ENCODE measurements around the gene GNPDA1. TPM values are rescaled to one million over a fixed set of nuclear protein-coding genes. Genes with fewer than 3 reads are reported as not detected.

GNPDA1 gene
- total and polyA plus RNA-seq, 9 of the 15 experiments (the other 6 are each of a cell fraction or from before 2014, with no cell fraction given): 14.1 to 145 (median 52.2) TPM

- TF ChIP-seq MGA (IDR thresholded peaks at IDR 0.05) (no peak; the same call in 1 of the 2 replicates), PHF20 (IDR thresholded peaks at IDR 0.05; ENCODE audit: partially characterized antibody) (peak; percentile 81), SMARCA4 (IDR thresholded peaks at IDR 0.05) (peak; percentile 35; the same call in 1 of the 2 replicates), HDAC2 (IDR thresholded peaks at IDR 0.05) (peak; percentile 87), FOXK2 (conservative IDR thresholded peaks at IDR 0.05 in 1 of 2, IDR thresholded peaks at IDR 0.05 in 1 of 2; ENCODE audit: low read depth in 2 of 2) (peak; percentile 88 to 91), MAFG (tag; conservative IDR thresholded peaks at IDR 0.05) (peak; percentile 40), LEF1 (IDR thresholded peaks at IDR 0.05) (peak; percentile 44; the same call in 1 of the 2 replicates), SPI1 (IDR thresholded peaks at IDR 0.05; ENCODE audit: borderline replicate concordance, low read depth, low read length) (peak; percentile 30; the same call in 1 of the 2 replicates), SRSF7 (optimal IDR thresholded peaks at IDR 0.05; ENCODE audit: low read depth, low read length) (no peak), ZBTB7A (IDR thresholded peaks at IDR 0.05; ENCODE audit: borderline replicate concordance, control insufficient read depth, low read depth, low read length) (peak; percentile 72; the same call in 1 of the 2 replicates), CBX3 (IDR thresholded peaks at IDR 0.05; ENCODE audit: borderline replicate concordance in 1 of 2, low read length in 2 of 2) (peak in 1 of 2 experiments; percentile 74; a peak in 1 of 3 replicates), JUN (IDR thresholded peaks at IDR 0.05; ENCODE audit: borderline replicate concordance, low read depth, low read length) (0 out of 2 replicates have a peak, but pooled peaks have one; percentile 37), JUN (CRISPR knock-in tag; IDR thresholded peaks at IDR 0.05; ENCODE audit: borderline replicate concordance) (no peak), CTCF (IDR thresholded peaks at IDR 0.05 in 2 of 3, conservative IDR thresholded peaks at IDR 0.05 in 1 of 3; ENCODE audit: insufficient read depth in 2 of 3, low read depth in 1 of 3, low read length in 3 of 3) (no peak), CTBP1 (IDR thresholded peaks at IDR 0.05; ENCODE audit: borderline replicate concordance) (0 out of 2 replicates have a peak, but pooled peaks have one; percentile 65)
These were observed 12.0 kb upstream of the GNPDA1 start (continued) for GRCh38 chr5:142024771-142025304.
